Lower leg skin (tissue), 3 donors: Measurements from ENCODE around the gene TBX1.

Source experiments
- CTCF ChIP-seq, 3 donors: fragments of 450-650 bp; IDR thresholded peaks; one replicate each; pipeline ENCODE4 v1.5.1; 2016; ENCODE audit warnings: antibody characterized with exemption in 3 of 3, mild to moderate bottlenecking in 3 of 3, moderate library complexity in 2 of 3
- POLR2A ChIP-seq, 2 donors: fragments of 450-650 bp; IDR thresholded peaks; one replicate each; pipeline ENCODE4 v1.6.1; 2016 to 2017; ENCODE audit warnings: antibody characterized with exemption in 2 of 2, mild to moderate bottlenecking in 1 of 2, moderate library complexity in 1 of 2

DNA sequence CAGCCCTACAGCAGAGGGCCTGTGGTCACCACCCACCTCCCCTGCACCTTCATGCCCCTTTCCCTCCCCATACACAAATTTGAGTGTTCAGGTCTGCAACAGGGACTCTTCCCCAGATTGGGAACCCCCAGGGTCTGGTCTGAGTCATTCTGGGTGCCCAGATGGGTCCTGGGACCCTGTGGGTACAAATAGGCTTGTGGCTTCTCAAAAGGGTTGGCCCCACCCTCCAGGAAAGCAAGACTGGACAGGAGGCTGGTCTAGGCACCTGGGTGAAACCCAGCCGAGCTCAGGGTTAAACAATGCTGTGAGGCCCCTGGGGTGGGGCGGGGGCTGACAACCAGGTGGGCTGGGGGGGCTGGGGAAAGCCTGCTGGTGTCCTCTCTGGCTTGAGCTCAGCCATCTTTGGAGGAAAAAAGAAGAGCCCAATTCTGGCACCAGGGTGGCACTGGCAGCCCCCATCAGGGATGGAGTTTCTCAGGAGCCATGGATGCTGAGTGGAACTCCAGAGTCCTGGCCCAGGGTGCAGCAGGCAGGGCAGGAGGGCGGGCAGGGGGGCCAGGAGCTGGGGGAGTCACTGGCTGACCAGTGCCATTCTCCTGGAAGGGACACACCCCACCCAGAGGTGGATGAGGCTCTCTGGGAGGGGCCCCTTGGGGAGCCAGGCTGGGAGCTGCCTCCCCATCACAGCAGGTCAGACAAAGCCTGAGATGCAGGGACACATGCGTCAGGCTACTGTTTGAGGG is 45.2 kb upstream of the TBX1 start:
- TF ChIP-seq POLR2A (IDR thresholded peaks at IDR 0.05): no peak
- no peak for TF ChIP-seq CTCF (IDR thresholded peaks at IDR 0.05)
